K562 (cell line): ENCODE measurements around the gene SMYD1. TPM values are rescaled to one million over a fixed set of nuclear protein-coding genes. Genes with fewer than 3 reads are reported as not detected.

Experiments
- ATAC-seq: fragments of 200-7000 bp; cut with Tn5 transposase; 3 replicates; pipeline ENCODE4 v1.9.1; 2020; ENCODE audit warnings: moderate library complexity
- BruUV-seq: library from RNA; stranded (reverse); fragments of 400-500 nt; replicated peaks from 2 replicates; lab custom pipeline; 2021; lab: Mats Ljungman, UMichigan
- CTCF ChIA-PET: fragments of 300-600 bp; formaldehyde crosslinking; extraction: SDS; loops from one replicate; lab custom pipeline; 2021; ENCODE audit warnings: low intra/inter-chr PET ratio; lab: Yijun Ruan, JAX
- POLR2A ChIA-PET: fragments of 300-600, 350-650 bp; sonication (Branson Sonifier 250); formaldehyde crosslinking; extraction: SDS; loops from one replicate; lab custom pipeline; 2021; ENCODE audit warnings: antibody characterized with exemption, inconsistent platforms; lab: Yijun Ruan, JAX
- DNase-seq, 4 experiments: peaks; one replicate each; pipeline versions ENCODE4 v3.0.0 to v3.0.0-alpha.2; 2011 to 2018; ENCODE audit warnings: low spot score in 3 of 4, mixed read lengths in 3 of 4; ENCODE audit errors: extremely low read depth in 1 of 4
- FAIRE-seq: peaks from 2 replicates; lab custom pipeline; 2011; peaks lifted over from hg19 to GRCh38; lab: Jason Lieb, UNC
- H2AFZ ChIP-seq: 2 replicates; pipeline ENCODE4 v1.6.0; 2011; ENCODE audit warnings: low read depth, low read length, control low read depth, inconsistent platforms
- H3K27ac ChIP-seq: fragments of 200-600 bp; 3 replicates; pipeline ENCODE4 v1.8.0; 2011; ENCODE audit warnings: low read depth, mild to moderate bottlenecking, control low read depth, inconsistent platforms, low read length, moderate library complexity, mixed read lengths; ENCODE audit errors: extremely low read depth
- H3K27me3 ChIP-seq, 2 experiments: fragments of 300-600 bp in 1 of 2; 2 replicates in 1 of 2; 3 replicates in 1 of 2; pipeline versions ENCODE4 v1.6.0 to v1.8.0; 2011; ENCODE audit warnings: inconsistent platforms in 2 of 2, low read length in 2 of 2, mild to moderate bottlenecking in 1 of 2, mixed read lengths in 1 of 2, moderate library complexity in 1 of 2; ENCODE audit not compliant: control insufficient read depth in 2 of 2, insufficient read depth in 2 of 2
- H3K36me3 ChIP-seq: fragments of 300-600 bp; 3 replicates; pipeline ENCODE4 v1.8.0; 2011; ENCODE audit warnings: mild to moderate bottlenecking, low read length, inconsistent platforms; ENCODE audit not compliant: control insufficient read depth, insufficient read depth
- H3K4me1 ChIP-seq, 2 experiments: fragments of 200-600 bp in 1 of 2; replicated peaks in 1 of 2; 2 replicates in 1 of 2; 3 replicates in 1 of 2; pipeline versions ENCODE4 v1.5.1 to v1.8.0; 2011; ENCODE audit warnings: inconsistent platforms in 2 of 2, low read length in 2 of 2, mild to moderate bottlenecking in 1 of 2, mixed read lengths in 1 of 2, moderate library complexity in 1 of 2; ENCODE audit not compliant: control insufficient read depth in 2 of 2, insufficient read depth in 2 of 2
- H3K4me2 ChIP-seq: 2 replicates; pipeline ENCODE4 v1.6.1; 2011; ENCODE audit warnings: low read length, control low read depth, inconsistent platforms, mixed read lengths; ENCODE audit not compliant: insufficient read depth
- H3K4me3 ChIP-seq: fragments of 200-600 bp; sonication (generic), shearing (Covaris generic); 2 replicates; pipeline ENCODE4 v1.5.1; 2016; ENCODE audit warnings: control low read depth, inconsistent platforms
- H3K79me2 ChIP-seq: fragments of 200-600 bp; 3 replicates; pipeline ENCODE4 v1.8.0; 2011; ENCODE audit warnings: low read length, inconsistent platforms; ENCODE audit not compliant: control insufficient read depth, insufficient read depth
- H3K9ac ChIP-seq, 2 experiments: 2 replicates each; pipeline versions ENCODE4 v1.6.0 to v1.6.1; 2011; ENCODE audit warnings: low read depth in 2 of 2, low read length in 2 of 2, control low read depth in 1 of 2, inconsistent platforms in 1 of 2, mild to moderate bottlenecking in 1 of 2, mixed read lengths in 1 of 2; ENCODE audit not compliant: insufficient read depth in 1 of 2
- H3K9me1 ChIP-seq: one replicate; pipeline ENCODE4 v1.6.0; 2011; ENCODE audit warnings: inconsistent platforms, mild to moderate bottlenecking, low read length, moderate library complexity; ENCODE audit not compliant: control insufficient read depth, insufficient read depth
- H3K9me3 ChIP-seq: replicated peaks from 2 replicates; pipeline ENCODE4 v1.5.1; 2011; ENCODE audit warnings: low read depth, low read length, inconsistent platforms; ENCODE audit not compliant: control insufficient read depth, insufficient read depth
- H4K20me1 ChIP-seq: replicated peaks from 2 replicates; pipeline ENCODE4 v1.6.1; 2011; ENCODE audit warnings: low read length, inconsistent platforms, mixed read lengths; ENCODE audit not compliant: control insufficient read depth, insufficient read depth
- EZH2 ChIP-seq: IDR thresholded peaks from 2 replicates; pipeline ENCODE4 v1.6.1; 2012; ENCODE audit warnings: low read depth, mild to moderate bottlenecking, inconsistent platforms, low read length, borderline replicate concordance
- GATAD2A ChIP-seq: fragments of 450-650 bp; IDR thresholded peaks from 2 replicates; pipeline ENCODE4 v1.6.1; 2017
- GTF2E2 ChIP-seq: fragments of 200-800 bp; sonication (Bioruptor generic); IDR thresholded peaks from 2 replicates; pipeline ENCODE4 v1.6.1; 2016; ENCODE audit warnings: missing genetic modification characterization, missing compliant biosample characterization
- HDAC1 ChIP-seq, 2 experiments: fragments of 450-650 bp; IDR thresholded peaks; 2 replicates each; pipeline ENCODE4 v1.6.1; 2016 to 2017; ENCODE audit warnings: inconsistent platforms in 1 of 2, mild to moderate bottlenecking in 1 of 2, moderate library complexity in 1 of 2
- HLTF ChIP-seq: fragments of 450-650 bp; IDR thresholded peaks from 2 replicates; pipeline ENCODE4 v1.6.1; 2016
- HOXB6 ChIP-seq: fragments of 250-450 bp; sonication (Bioruptor Pico); IDR thresholded peaks from 2 replicates; pipeline ENCODE4 v1.5.1; 2022; ENCODE audit warnings: mild to moderate bottlenecking, borderline replicate concordance
- NFE2L1 ChIP-seq: fragments of 450-650 bp; IDR thresholded peaks from 2 replicates; pipeline ENCODE4 v1.6.1; 2016; ENCODE audit warnings: missing genetic modification characterization, low read depth, mild to moderate bottlenecking, missing compliant biosample characterization, moderate library complexity, borderline replicate concordance
- PRMT5 ChIP-seq: sonication (generic); formaldehyde crosslinking; IDR thresholded peaks from 2 replicates; pipeline ENCODE4 v1.5.0; 2020; ENCODE audit warnings: missing genetic modification reagents
- SFPQ ChIP-seq: fragments of 200-400 bp; formaldehyde crosslinking; IDR thresholded peaks from 2 replicates; pipeline ENCODE4 v1.6.1; 2017; ENCODE audit warnings: mild to moderate bottlenecking, low read depth, low read length, moderate library complexity
- TRIM28 ChIP-seq: fragments of 450-650 bp; IDR thresholded peaks from 2 replicates; pipeline ENCODE4 v1.6.1; 2017
- ZC3H11A ChIP-seq: IDR thresholded peaks from 2 replicates; pipeline ENCODE4 v1.6.1; 2012; ENCODE audit warnings: low read depth, low read length, improper control_type of control experiment
- ZFP36 ChIP-seq: fragments of 150-350 bp; IDR thresholded peaks from 2 replicates; pipeline ENCODE4 v1.6.1; 2018; ENCODE audit warnings: low read length, low read depth; ENCODE audit not compliant: partially characterized antibody
- ZNF41 ChIP-seq: fragments of 250-450 bp; sonication (Bioruptor Pico); conservative IDR thresholded peaks from 2 replicates; pipeline ENCODE4 v1.4.0; 2020; ENCODE audit warnings: mild to moderate bottlenecking
- ZNF764 ChIP-seq: fragments of 250-450 bp; sonication (Bioruptor Pico); IDR thresholded peaks from 2 replicates; pipeline ENCODE4 v1.4.0; 2020; ENCODE audit warnings: low read depth, mild to moderate bottlenecking, moderate library complexity
- WGBS: fragments of 100-300 bp; shearing (Covaris generic); methylation state at CpG from one replicate; pipeline ENCODE4 v1.1.6; 2016; ENCODE audit warnings: low coverage, mixed read lengths; ENCODE audit not compliant: insufficient coverage; ENCODE audit errors: missing lambda C conversion rate; 5-methylcytosine and 5-hydroxymethylcytosine counted together
- in situ Hi-C: fragments of 300-500 bp; cut with MboI; formaldehyde crosslinking; loops from 4 replicates; pipeline ENCODE4 v1.15.0; 2018; ENCODE audit warnings: inconsistent platforms, mixed read lengths
- intact Hi-C: fragments of 100-400 bp; cut with micrococcal nuclease; formaldehyde crosslinking; loops from 2 replicates; pipeline ENCODE4 v1.14.2; 2022
- polyA plus RNA-seq, 8 experiments: library from polyadenylated mRNA; depleted of rRNA in 4 of 8; stranded (reverse) in 5 of 8; unstranded in 3 of 8; fragments of >200 nt; fragmentation: Nextera tagmentation in 2 of 8; fragmentation: Illumina TruSeq in 1 of 8; extraction: Ambion mirVana in 2 of 8; extraction: Trizol in 1 of 8; gene quantifications; 2 replicates each; pipeline versions ENCODE4 v1.2.1 to v1.2.3, GENCODE V29; 2011 to 2014; ENCODE audit warnings: inconsistent platforms in 1 of 8, missing spikeins in 1 of 8
- total RNA-seq, 7 experiments: library from RNA; depleted of rRNA in 6 of 7; stranded (reverse); fragments of >200 nt in 6 of 7; fragmentation: Illumina TruSeq in 2 of 7; extraction: Trizol in 2 of 7; gene quantifications; 2 replicates each; pipeline versions ENCODE4 v1.2.1 to v1.2.3, GENCODE V29; 2011 to 2021; ENCODE audit warnings: low replicate concordance in 1 of 7
- TF ChIP-seq, protein P1 (sequence below): fragments of 450-650 bp; IDR thresholded peaks from 2 replicates; pipeline ENCODE4 v1.6.1; 2016; ENCODE audit warnings: low read depth

Gene SMYD1
- total and polyA plus RNA-seq, 9 of the 15 experiments (the other 6 are each of a cell fraction or from before 2014, with no cell fraction given): not detected

GRCh38 chr2:88085602-88086001 is 18.0 kb downstream of the SMYD1 start:
- DNase-seq: no peak
- intact Hi-C loops: no loop called here
- no peak for FAIRE-seq
- no peak overlapping the region for H3K9ac ChIP-seq
- no peaks in the 10 kb centered on the region for H3K9me1 ChIP-seq
- H3K9me3 ChIP-seq: no peaks in the 10 kb centered on the region
- no peaks in the 10 kb centered on the region for H4K20me1 ChIP-seq
- ATAC-seq: no peak
- in situ Hi-C loops: no loop called here
- BruUV-seq: no TSS peak
- WGBS: 5% methylated on average over 5 of the region's 5 CpGs
- no peak overlapping the region for H3K4me3 ChIP-seq
- peaks cover 10 to 28% of the 10 kb centered on the region in 2 experiments; a peak in 4 of 5 replicates for H3K27me3 ChIP-seq
- peaks cover under 1 to 3% of the 10 kb centered on the region in 2 experiments; a peak in 2 of 5 replicates for H3K4me1 ChIP-seq
- ChIA-PET POLR2A (no interaction called here), CTCF (no interaction called here)
- no peak overlapping the region for H2AFZ ChIP-seq
- no peak overlapping the region for H3K27ac ChIP-seq
- no peak overlapping the region for H3K4me2 ChIP-seq
- H3K36me3 ChIP-seq: no peaks in the 10 kb centered on the region
- H3K79me2 ChIP-seq: no peaks in the 10 kb centered on the region
- TF ChIP-seq ZC3H11A (no peak), GTF2E2 (tag) (no peak), HLTF (no peak), NFE2L1 (no peak), PRMT5 (CRISPR knock-in tag) (no peak), TRIM28 (no peak), HDAC1 (IDR thresholded peaks at IDR 0.05) (no peak), ZFP36 (no peak), EZH2 (no peak), GATAD2A (no peak), HOXB6 (CRISPR knock-in tag) (no peak), SFPQ (no peak), ZNF764 (CRISPR knock-in tag) (no peak), ZNF41 (no peak)
- TF ChIP-seq, protein P1, sequence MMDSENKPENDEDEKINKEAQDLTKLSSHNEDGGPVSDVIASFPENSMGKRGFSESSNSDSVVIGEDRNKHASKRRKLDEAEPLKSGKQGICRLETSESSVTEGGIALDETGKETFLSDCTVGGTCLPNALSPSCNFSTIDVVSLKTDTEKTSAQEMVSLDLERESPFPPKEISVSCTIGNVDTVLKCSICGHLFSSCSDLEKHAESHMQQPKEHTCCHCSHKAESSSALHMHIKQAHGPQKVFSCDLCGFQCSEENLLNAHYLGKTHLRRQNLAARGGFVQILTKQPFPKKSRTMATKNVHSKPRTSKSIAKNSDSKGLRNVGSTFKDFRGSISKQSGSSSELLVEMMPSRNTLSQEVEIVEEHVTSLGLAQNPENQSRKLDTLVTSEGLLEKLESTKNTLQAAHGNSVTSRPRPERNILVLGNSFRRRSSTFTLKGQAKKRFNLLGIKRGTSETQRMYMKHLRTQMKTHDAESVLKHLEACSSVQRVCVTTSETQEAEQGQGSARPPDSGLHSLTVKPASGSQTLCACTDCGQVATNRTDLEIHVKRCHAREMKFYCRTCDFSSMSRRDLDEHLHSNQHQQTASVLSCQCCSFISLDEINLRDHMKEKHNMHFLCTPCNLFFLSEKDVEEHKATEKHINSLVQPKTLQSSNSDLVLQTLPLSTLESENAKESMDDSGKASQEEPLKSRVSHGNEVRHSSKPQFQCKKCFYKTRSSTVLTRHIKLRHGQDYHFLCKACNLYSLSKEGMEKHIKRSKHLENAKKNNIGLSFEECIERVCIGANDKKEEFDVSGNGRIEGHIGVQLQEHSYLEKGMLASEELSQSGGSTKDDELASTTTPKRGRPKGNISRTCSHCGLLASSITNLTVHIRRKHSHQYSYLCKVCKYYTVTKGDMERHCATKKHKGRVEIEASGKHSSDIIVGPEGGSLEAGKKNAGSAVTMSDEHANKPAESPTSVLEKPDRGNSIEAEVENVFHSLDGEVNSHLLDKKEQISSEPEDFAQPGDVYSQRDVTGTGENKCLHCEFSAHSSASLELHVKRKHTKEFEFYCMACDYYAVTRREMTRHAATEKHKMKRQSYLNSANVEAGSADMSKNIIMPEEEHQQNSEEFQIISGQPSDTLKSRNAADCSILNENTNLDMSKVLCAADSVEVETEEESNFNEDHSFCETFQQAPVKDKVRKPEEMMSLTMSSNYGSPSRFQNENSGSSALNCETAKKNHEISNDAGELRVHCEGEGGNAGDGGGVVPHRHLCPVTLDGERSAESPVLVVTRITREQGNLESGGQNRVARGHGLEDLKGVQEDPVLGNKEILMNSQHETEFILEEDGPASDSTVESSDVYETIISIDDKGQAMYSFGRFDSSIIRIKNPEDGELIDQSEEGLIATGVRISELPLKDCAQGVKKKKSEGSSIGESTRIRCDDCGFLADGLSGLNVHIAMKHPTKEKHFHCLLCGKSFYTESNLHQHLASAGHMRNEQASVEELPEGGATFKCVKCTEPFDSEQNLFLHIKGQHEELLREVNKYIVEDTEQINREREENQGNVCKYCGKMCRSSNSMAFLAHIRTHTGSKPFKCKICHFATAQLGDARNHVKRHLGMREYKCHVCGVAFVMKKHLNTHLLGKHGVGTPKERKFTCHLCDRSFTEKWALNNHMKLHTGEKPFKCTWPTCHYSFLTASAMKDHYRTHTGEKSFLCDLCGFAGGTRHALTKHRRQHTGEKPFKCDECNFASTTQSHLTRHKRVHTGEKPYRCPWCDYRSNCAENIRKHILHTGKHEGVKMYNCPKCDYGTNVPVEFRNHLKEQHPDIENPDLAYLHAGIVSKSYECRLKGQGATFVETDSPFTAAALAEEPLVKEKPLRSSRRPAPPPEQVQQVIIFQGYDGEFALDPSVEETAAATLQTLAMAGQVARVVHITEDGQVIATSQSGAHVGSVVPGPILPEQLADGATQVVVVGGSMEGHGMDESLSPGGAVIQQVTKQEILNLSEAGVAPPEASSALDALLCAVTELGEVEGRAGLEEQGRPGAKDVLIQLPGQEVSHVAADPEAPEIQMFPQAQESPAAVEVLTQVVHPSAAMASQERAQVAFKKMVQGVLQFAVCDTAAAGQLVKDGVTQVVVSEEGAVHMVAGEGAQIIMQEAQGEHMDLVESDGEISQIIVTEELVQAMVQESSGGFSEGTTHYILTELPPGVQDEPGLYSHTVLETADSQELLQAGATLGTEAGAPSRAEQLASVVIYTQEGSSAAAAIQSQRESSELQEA: no peak
